GM23248 (cell line): ENCODE results near the gene TMEM161B. TPM values are rescaled to one million over a fixed set of nuclear protein-coding genes. Genes with fewer than 3 reads are reported as not detected.

Source experiments
- DNase-seq: peaks from one replicate; pipeline ENCODE4 v3.0.0-alpha.2; 2015
- H2AFZ ChIP-seq: fragments of 200-600 bp; sonication (generic); 2 replicates; pipeline ENCODE4 v1.6.1; 2016; ENCODE audit warnings: antibody characterized with exemption
- H3F3A ChIP-seq: fragments of 200-600 bp; sonication (generic); 2 replicates; pipeline ENCODE4 v1.6.1; 2016; ENCODE audit warnings: mild to moderate bottlenecking, antibody characterized with exemption, mixed run types; ENCODE audit not compliant: insufficient read depth
- H3K27ac ChIP-seq: fragments of 200-600 bp; sonication (generic); 2 replicates; pipeline ENCODE4 v1.5.1; 2016; ENCODE audit warnings: mild to moderate bottlenecking
- H3K27me3 ChIP-seq: fragments of 200-600 bp; sonication (generic); replicated peaks from 2 replicates; pipeline ENCODE4 v1.6.1; 2016; ENCODE audit warnings: mild to moderate bottlenecking; ENCODE audit not compliant: insufficient read depth
- H3K36me3 ChIP-seq: fragments of 200-600 bp; sonication (generic); 2 replicates; pipeline ENCODE4 v1.6.1; 2016; ENCODE audit warnings: low read depth, mild to moderate bottlenecking
- H3K4me1 ChIP-seq: fragments of 200-600 bp; sonication (generic); 2 replicates; pipeline ENCODE4 v1.6.1; 2016; ENCODE audit warnings: mild to moderate bottlenecking; ENCODE audit not compliant: insufficient read depth
- H3K4me2 ChIP-seq: fragments of 200-600 bp; sonication (generic); one replicate; pipeline ENCODE4 v1.6.1; 2016; ENCODE audit warnings: mild to moderate bottlenecking; ENCODE audit not compliant: unreplicated experiment
- H3K4me3 ChIP-seq: fragments of 200-600 bp; sonication (generic); 2 replicates; pipeline ENCODE4 v1.5.1; 2016; ENCODE audit warnings: mild to moderate bottlenecking
- H3K79me2 ChIP-seq: fragments of 200-600 bp; sonication (generic); 2 replicates; pipeline ENCODE4 v1.6.1; 2016; ENCODE audit warnings: mild to moderate bottlenecking; ENCODE audit not compliant: insufficient read depth
- H3K9ac ChIP-seq: fragments of 200-600 bp; sonication (generic); 2 replicates; pipeline ENCODE4 v1.6.1; 2016; ENCODE audit warnings: mild to moderate bottlenecking
- H3K9me2 ChIP-seq: fragments of 200-600 bp; sonication (generic); 2 replicates; pipeline ENCODE4 v1.6.1; 2016; ENCODE audit warnings: mixed run types, mild to moderate bottlenecking, moderate library complexity; ENCODE audit not compliant: insufficient read depth
- H3K9me3 ChIP-seq: fragments of 200-600 bp; sonication (generic); one replicate; pipeline ENCODE4 v1.6.1; 2017; ENCODE audit warnings: low read depth
- H4K20me1 ChIP-seq: fragments of 200-600 bp; sonication (generic); 2 replicates; pipeline ENCODE4 v1.6.0; 2016; ENCODE audit not compliant: insufficient read depth
- EZH2 ChIP-seq: fragments of 200-600 bp; sonication (generic); IDR thresholded peaks from 2 replicates; pipeline ENCODE4 v1.6.1; 2018; ENCODE audit warnings: antibody characterized with exemption, mild to moderate bottlenecking; ENCODE audit not compliant: insufficient read depth, poor library complexity, severe bottlenecking
- EZH2phosphoT487 ChIP-seq: fragments of 200-600 bp; sonication (generic); IDR thresholded peaks from 2 replicates; pipeline ENCODE4 v1.6.1; 2018; ENCODE audit warnings: antibody characterized with exemption, moderate library complexity, mild to moderate bottlenecking, low read depth; ENCODE audit not compliant: insufficient read depth
- WGBS, 2 experiments: methylation state at CpG; one replicate each; pipeline ENCODE4 v1.1.6; 2015 to 2017; ENCODE audit warnings: low lambda C conversion rate in 2 of 2, low coverage in 1 of 2; ENCODE audit errors: missing lambda C conversion rate in 2 of 2; 5-methylcytosine and 5-hydroxymethylcytosine counted together
- in situ Hi-C: fragments of 300-500 bp; cut with MboI; formaldehyde crosslinking; loops from 2 replicates; pipeline ENCODE4 v1.15.0; 2020
- polyA plus RNA-seq: library from polyadenylated mRNA; unstranded; fragments of >200 nt; fragmentation: Nextera tagmentation; extraction: Ambion mirVana; gene quantifications from 2 replicates; pipeline ENCODE4 v1.2.1, GENCODE V29; 2016
- total RNA-seq: library from RNA; depleted of rRNA; stranded (reverse); fragments of >200 nt; shearing (Covaris generic); gene quantifications from 2 replicates; pipeline ENCODE4 v1.2.3, GENCODE V29; 2014

Gene TMEM161B
- total and polyA plus RNA-seq, 2 experiments from 2014 or later, result 6.0 to 9.4 TPM

GRCh38 chr5:88254320-88254719, 14.3 kb downstream of the TMEM161B start:
- DNase-seq, result no peak
- no peaks in the 10 kb centered on the region for H3K9me2 ChIP-seq
- peaks cover 5% of the 10 kb centered on the region; the same call in 1 of the 2 replicates for H4K20me1 ChIP-seq
- H3K27me3 ChIP-seq, result no peaks in the 10 kb centered on the region
- no peaks in the 10 kb centered on the region for H3K9me3 ChIP-seq
- no peak overlapping the region for H3K4me3 ChIP-seq
- no peak overlapping the region for H2AFZ ChIP-seq
- no peak for TF ChIP-seq EZH2phosphoT487
- no peak for TF ChIP-seq EZH2
- H3K4me2 ChIP-seq, result no peak overlapping the region
- no peak overlapping the region for H3K27ac ChIP-seq
- no peaks in the 10 kb centered on the region for H3F3A ChIP-seq
- H3K79me2 ChIP-seq, result peaks cover 100% of the 10 kb centered on the region
- no peak overlapping the region for H3K9ac ChIP-seq
- in situ Hi-C loops, result no loop called here
- no peaks in the 10 kb centered on the region for H3K4me1 ChIP-seq
- H3K36me3 ChIP-seq, result no peaks in the 10 kb centered on the region
- 88 to 100% methylated on average over 1 of the region's 1 CpG for WGBS, 2 experiments

GRCh38 chr5:88251048-88251711, 17.5 kb downstream of the TMEM161B start:
- H3K4me1 ChIP-seq, result no peaks in the 10 kb centered on the region
- in situ Hi-C loops, result no loop called here
- H3K4me3 ChIP-seq, result no peak overlapping the region
- H3F3A ChIP-seq, result no peaks in the 10 kb centered on the region
- H3K9me2 ChIP-seq, result no peaks in the 10 kb centered on the region; the same call in 1 of the 2 replicates
- H3K4me2 ChIP-seq, result no peak overlapping the region
- no peaks in the 10 kb centered on the region for H3K9me3 ChIP-seq
- peaks cover 5% of the 10 kb centered on the region; the same call in 1 of the 2 replicates for H4K20me1 ChIP-seq
- no peak overlapping the region for H2AFZ ChIP-seq
- H3K27me3 ChIP-seq, result no peaks in the 10 kb centered on the region
- DNase-seq, result no peak
- H3K79me2 ChIP-seq, result peaks cover 100% of the 10 kb centered on the region
- no peak for TF ChIP-seq EZH2phosphoT487
- no peak for TF ChIP-seq EZH2
- no peak overlapping the region for H3K27ac ChIP-seq
- no peak overlapping the region for H3K9ac ChIP-seq
- no peaks in the 10 kb centered on the region for H3K36me3 ChIP-seq
- WGBS, 2 experiments, result 95 to 100% methylated on average over 2 of the region's 2 CpGs

GRCh38 chr5:88250010-88250409, 18.6 kb downstream of the TMEM161B start:
- Histone ChIP-seq H3K79me2 (peaks cover 100% of the 10 kb centered on the region), H3K4me2 (no peak overlapping the region), H3K9me2 (no peaks in the 10 kb centered on the region; the same call in 1 of the 2 replicates), H3K9ac (no peak overlapping the region), H3K27ac (no peak overlapping the region), H3K4me3 (no peak overlapping the region), H2AFZ (no peak overlapping the region), H3K9me3 (no peaks in the 10 kb centered on the region), H3F3A (no peaks in the 10 kb centered on the region), H4K20me1 (peaks cover 5% of the 10 kb centered on the region; the same call in 1 of the 2 replicates), H3K4me1 (no peaks in the 10 kb centered on the region), H3K27me3 (no peaks in the 10 kb centered on the region), H3K36me3 (no peaks in the 10 kb centered on the region)
- no peak for DNase-seq
- TF ChIP-seq EZH2 (no peak), EZH2phosphoT487 (no peak)
- in situ Hi-C loops, result no loop called here
- 87 to 89% methylated on average over 2 of the region's 2 CpGs for WGBS, 2 experiments

DNA sequence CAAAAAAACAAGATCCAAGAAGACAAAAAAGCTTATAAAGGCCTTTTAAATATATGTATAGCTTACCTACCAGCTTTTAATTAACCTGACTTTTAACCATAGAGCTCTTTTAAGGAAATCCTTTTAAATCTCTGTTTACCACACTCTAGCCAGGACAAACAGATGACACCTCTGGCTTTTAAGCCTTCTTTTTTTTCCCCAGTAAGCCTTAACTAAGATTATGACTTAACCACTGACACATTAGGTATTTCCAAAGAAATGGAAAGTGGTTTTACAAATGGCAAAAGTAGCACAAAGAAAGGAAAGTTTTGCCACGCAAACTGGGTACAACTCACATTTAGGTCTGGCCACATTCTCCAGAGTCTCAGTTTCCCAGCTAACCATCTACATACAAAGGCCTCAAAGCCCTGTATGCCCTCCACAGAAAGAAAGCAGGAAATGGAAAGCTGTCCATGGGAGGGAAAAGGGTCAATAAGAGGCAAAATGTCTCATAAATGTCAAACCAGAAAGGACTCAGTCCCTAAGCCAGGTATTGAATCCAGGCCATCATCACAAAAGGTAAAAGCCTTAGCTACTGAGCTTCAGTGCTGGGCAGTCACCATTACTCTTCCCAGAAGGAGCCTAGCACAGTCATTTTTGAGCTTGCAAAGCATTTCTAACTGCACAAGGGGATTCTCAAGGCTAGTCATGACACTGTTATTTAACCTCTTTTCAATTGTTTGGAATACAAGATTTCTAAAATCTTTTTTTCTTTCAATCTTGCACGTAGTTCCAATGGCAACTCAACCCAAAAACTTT, 19.7 kb downstream of the TMEM161B start:
- no peak for TF ChIP-seq EZH2phosphoT487
- no peak for TF ChIP-seq EZH2
- H3F3A ChIP-seq, result no peaks in the 10 kb centered on the region
- no peak for DNase-seq
- WGBS, 2 experiments, result 100% methylated on average over 2 of the region's 2 CpGs
- H2AFZ ChIP-seq, result no peak overlapping the region
- H3K79me2 ChIP-seq, result peaks cover 100% of the 10 kb centered on the region
- H3K27ac ChIP-seq, result no peak overlapping the region
- H3K4me1 ChIP-seq, result no peaks in the 10 kb centered on the region
- H3K27me3 ChIP-seq, result no peaks in the 10 kb centered on the region
- no peaks in the 10 kb centered on the region for H3K36me3 ChIP-seq
- no peak overlapping the region for H3K9ac ChIP-seq
- no peak overlapping the region for H3K4me2 ChIP-seq
- H3K9me2 ChIP-seq, result no peaks in the 10 kb centered on the region; the same call in 1 of the 2 replicates
- peaks cover 5% of the 10 kb centered on the region; the same call in 1 of the 2 replicates for H4K20me1 ChIP-seq
- no peak overlapping the region for H3K4me3 ChIP-seq
- no peaks in the 10 kb centered on the region for H3K9me3 ChIP-seq
- in situ Hi-C loops, result no loop called here
